C1 segment of cervical spinal cord (tissue), 14 donors: Measurements from ENCODE around the gene HPSE2.
A peak's percentile ranks its signal among the peaks of the same experiment; 100 is the strongest.
"Not testable (repeated sequence)": the region's sequence is repeated elsewhere in the genome, so short reads cannot be mapped to it uniquely, and the experiment has no call there.

ENCODE experiments used
- DNase-seq, 14 donors: peaks; one replicate each; lab custom pipeline; 2025; lab: John Stamatoyannopoulos, UW

The HPSE2 gene

GRCh38 chr10:99235658-99236626, at the start of gene HPSE2:
TSS of gene HPSE2 (minus strand) at chr10:99235852.
- peak in 1 of 14 donors; percentile 8 for DNase-seq

- DNase-seq, result no peak
These were observed 44.8 kb upstream of the HPSE2 start for GRCh38 chr10:99280472-99280871.

- DNase-seq, result no peak
These were observed 44.0 kb upstream of the HPSE2 start for GRCh38 chr10:99279626-99280111.

- DNase-seq, result no peak
These were observed 41.3 kb upstream of the HPSE2 start for GRCh38 chr10:99276848-99277486.

- no peak for DNase-seq
These were observed 30.7 kb upstream of the HPSE2 start for GRCh38 chr10:99266383-99266782.

- no peak for DNase-seq
These were observed 13.2 kb upstream of the HPSE2 start for GRCh38 chr10:99248824-99249223.

- DNase-seq, result not testable (repeated sequence)
These were observed 12.2 kb upstream of the HPSE2 start for GRCh38 chr10:99247893-99248292.

GRCh38 chr10:99236627-99237309, 1.1 kb upstream of the HPSE2 start:
- DNase-seq, result no peak

GRCh38 chr10:99234791-99235657, 628 bp downstream of the HPSE2 start:
- no peak for DNase-seq

- peak in 5 of 14 donors; percentile 21 to 52 (median 29) for DNase-seq
These were observed 1.4 kb downstream of the HPSE2 start for GRCh38 chr10:99234041-99234790.

- peak in 1 of 14 donors; percentile 28 for DNase-seq
These were observed 2.0 kb downstream of the HPSE2 start for GRCh38 chr10:99233689-99234037.

- DNase-seq, result no peak
These were observed 2.5 kb downstream of the HPSE2 start for GRCh38 chr10:99233000-99233688.

GRCh38 chr10:99232360-99232999, 3.2 kb downstream of the HPSE2 start:
- peak in 3 of 14 donors; percentile 15 to 47 (median 40) for DNase-seq

- no peak for DNase-seq
These were observed 10.9 kb downstream of the HPSE2 start for GRCh38 chr10:99224766-99225165.

GRCh38 chr10:99207340-99207739, 28.3 kb downstream of the HPSE2 start:
- no peak for DNase-seq

GRCh38 chr10:99203310-99203709, 32.3 kb downstream of the HPSE2 start:
- no peak for DNase-seq

- no peak for DNase-seq
These were observed 62.7 kb downstream of the HPSE2 start for GRCh38 chr10:99172950-99173349.

- DNase-seq, result peak in 3 of 14 donors; percentile 0 to 2 (median 1)
These were observed 63.4 kb downstream of the HPSE2 start for GRCh38 chr10:99172128-99172738.
